Keratinocyte (primary cell): ENCODE results near the gene POMP.
"Not testable (repeated sequence)": the region's sequence is repeated elsewhere in the genome, so short reads cannot be mapped to it uniquely, and the experiment has no call there.

Experiments used
- CTCF ChIP-seq, 3 experiments: IDR thresholded peaks in 1 of 3; conservative IDR thresholded peaks in 1 of 3; optimal IDR thresholded peaks in 1 of 3; 2 replicates in 2 of 3; 3 replicates in 1 of 3; pipeline versions ENCODE3 to v1.5.1; 2011; ENCODE audit warnings: low read length in 3 of 3, mild to moderate bottlenecking in 3 of 3, moderate library complexity in 2 of 3, control low read depth in 1 of 3, inconsistent platforms in 1 of 3; ENCODE audit not compliant: insufficient read depth in 2 of 3; ENCODE audit errors: extremely low read depth in 1 of 3
- EZH2 ChIP-seq: IDR thresholded peaks from one replicate; pipeline ENCODE4 v1.6.1; 2012; ENCODE audit warnings: inconsistent platforms, mild to moderate bottlenecking, low read length, moderate library complexity

GRCh38 chr13:28683169-28683568, 24.2 kb downstream of the POMP start:
- not testable (repeated sequence) for TF ChIP-seq CTCF (optimal IDR thresholded peaks at IDR 0.05 in 1 of 3, IDR thresholded peaks at IDR 0.05 in 1 of 3, conservative IDR thresholded peaks at IDR 0.05 in 1 of 3; ENCODE audit: extremely low read depth in 1 of 3, insufficient read depth in 2 of 3, low read length in 3 of 3); EZH2
